ENCODE measurements around the gene TES. TPM values are rescaled to one million over a fixed set of nuclear protein-coding genes. Genes with fewer than 3 reads are reported as not detected.
A peak's percentile ranks its signal among the peaks of the same experiment; 100 is the strongest.

TES gene
- total and polyA plus RNA-seq, 9 of the 15 experiments (the other 6 are each of a cell fraction or from before 2014, with no cell fraction given) = 20.7 to 61.6 (median 53.8) TPM

DNA sequence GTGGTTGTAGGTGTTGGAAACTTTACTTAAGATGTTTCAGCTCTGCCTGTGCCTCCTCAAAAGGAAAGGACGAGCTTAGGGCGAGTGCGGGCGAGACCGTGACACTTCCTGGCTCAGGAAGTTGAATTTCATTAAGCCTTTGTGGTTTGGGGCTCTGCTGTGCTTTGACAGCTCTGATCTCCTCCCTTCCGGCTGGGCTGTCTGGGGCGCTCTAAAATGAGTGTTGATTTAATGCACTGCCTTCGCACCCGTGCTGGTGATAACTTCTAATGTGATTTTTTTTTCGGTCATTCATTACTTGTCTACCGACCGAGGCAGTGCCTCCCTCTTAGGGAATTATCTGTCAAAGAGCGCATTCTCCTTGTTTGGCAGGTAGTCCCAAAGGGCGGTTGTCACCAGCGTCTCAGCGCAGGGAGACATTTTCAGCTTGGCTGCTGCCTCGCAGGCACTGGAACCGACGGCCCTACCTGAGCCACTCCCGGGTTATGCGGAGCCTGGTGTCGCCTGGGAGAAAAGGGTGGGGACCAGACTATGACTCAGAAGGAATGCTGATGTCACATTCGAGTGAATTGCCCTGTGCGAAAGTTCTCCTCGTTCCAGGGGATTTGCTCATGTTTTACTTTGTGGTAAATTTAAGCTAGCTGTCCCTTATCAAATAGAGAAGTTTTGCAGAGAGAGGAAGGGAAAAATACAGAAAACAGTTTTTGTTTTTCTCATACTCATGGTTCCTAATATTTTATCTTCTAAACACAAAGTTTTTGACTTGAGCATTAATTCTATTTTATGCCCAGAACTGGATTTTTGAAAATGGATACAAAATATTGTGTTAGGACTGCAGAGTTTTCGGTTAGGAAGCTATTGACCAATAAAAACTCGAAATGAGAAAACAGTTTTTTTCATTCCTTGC is 920 bp downstream of the TES start (continued):
- TF ChIP-seq LEF1 (IDR thresholded peaks at IDR 0.05) (peak; percentile 44; the same call in 1 of the 2 replicates), SIRT6 (IDR thresholded peaks at IDR 0.05; ENCODE audit: low read depth, low read length) (no peak), ARID1B (IDR thresholded peaks at IDR 0.05) (peak; percentile 74), ESRRB (CRISPR knock-in tag; IDR thresholded peaks at IDR 0.05; ENCODE audit: borderline replicate concordance) (no peak), ZNF143 (CRISPR knock-in tag; IDR thresholded peaks at IDR 0.05) (peak; percentile 56), KDM4B (IDR thresholded peaks at IDR 0.05; ENCODE audit: borderline replicate concordance in 2 of 2, low read depth in 1 of 2) (0 out of 4 replicates have a peak, but pooled peaks of 1 of the 2 experiments have one; percentile 76), TEAD4 (IDR thresholded peaks at IDR 0.05; ENCODE audit: low read length) (peak; percentile 72; the same call in 1 of the 2 replicates), TEAD4 (CRISPR knock-in tag; IDR thresholded peaks at IDR 0.05; ENCODE audit: borderline replicate concordance) (no peak), NCOA4 (IDR thresholded peaks at IDR 0.05; ENCODE audit: partially characterized antibody) (no peak), CBFA2T3 (IDR thresholded peaks at IDR 0.05) (peak; percentile 48; the same call in 1 of the 2 replicates)
- TF ChIP-seq, protein P1, sequence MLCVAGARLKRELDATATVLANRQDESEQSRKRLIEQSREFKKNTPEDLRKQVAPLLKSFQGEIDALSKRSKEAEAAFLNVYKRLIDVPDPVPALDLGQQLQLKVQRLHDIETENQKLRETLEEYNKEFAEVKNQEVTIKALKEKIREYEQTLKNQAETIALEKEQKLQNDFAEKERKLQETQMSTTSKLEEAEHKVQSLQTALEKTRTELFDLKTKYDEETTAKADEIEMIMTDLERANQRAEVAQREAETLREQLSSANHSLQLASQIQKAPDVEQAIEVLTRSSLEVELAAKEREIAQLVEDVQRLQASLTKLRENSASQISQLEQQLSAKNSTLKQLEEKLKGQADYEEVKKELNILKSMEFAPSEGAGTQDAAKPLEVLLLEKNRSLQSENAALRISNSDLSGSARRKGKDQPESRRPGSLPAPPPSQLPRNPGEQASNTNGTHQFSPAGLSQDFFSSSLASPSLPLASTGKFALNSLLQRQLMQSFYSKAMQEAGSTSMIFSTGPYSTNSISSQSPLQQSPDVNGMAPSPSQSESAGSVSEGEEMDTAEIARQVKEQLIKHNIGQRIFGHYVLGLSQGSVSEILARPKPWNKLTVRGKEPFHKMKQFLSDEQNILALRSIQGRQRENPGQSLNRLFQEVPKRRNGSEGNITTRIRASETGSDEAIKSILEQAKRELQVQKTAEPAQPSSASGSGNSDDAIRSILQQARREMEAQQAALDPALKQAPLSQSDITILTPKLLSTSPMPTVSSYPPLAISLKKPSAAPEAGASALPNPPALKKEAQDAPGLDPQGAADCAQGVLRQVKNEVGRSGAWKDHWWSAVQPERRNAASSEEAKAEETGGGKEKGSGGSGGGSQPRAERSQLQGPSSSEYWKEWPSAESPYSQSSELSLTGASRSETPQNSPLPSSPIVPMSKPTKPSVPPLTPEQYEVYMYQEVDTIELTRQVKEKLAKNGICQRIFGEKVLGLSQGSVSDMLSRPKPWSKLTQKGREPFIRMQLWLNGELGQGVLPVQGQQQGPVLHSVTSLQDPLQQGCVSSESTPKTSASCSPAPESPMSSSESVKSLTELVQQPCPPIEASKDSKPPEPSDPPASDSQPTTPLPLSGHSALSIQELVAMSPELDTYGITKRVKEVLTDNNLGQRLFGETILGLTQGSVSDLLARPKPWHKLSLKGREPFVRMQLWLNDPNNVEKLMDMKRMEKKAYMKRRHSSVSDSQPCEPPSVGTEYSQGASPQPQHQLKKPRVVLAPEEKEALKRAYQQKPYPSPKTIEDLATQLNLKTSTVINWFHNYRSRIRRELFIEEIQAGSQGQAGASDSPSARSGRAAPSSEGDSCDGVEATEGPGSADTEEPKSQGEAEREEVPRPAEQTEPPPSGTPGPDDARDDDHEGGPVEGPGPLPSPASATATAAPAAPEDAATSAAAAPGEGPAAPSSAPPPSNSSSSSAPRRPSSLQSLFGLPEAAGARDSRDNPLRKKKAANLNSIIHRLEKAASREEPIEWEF (CRISPR knock-in tag; IDR thresholded peaks at IDR 0.05) = no peak
- TF ChIP-seq, protein P2, sequence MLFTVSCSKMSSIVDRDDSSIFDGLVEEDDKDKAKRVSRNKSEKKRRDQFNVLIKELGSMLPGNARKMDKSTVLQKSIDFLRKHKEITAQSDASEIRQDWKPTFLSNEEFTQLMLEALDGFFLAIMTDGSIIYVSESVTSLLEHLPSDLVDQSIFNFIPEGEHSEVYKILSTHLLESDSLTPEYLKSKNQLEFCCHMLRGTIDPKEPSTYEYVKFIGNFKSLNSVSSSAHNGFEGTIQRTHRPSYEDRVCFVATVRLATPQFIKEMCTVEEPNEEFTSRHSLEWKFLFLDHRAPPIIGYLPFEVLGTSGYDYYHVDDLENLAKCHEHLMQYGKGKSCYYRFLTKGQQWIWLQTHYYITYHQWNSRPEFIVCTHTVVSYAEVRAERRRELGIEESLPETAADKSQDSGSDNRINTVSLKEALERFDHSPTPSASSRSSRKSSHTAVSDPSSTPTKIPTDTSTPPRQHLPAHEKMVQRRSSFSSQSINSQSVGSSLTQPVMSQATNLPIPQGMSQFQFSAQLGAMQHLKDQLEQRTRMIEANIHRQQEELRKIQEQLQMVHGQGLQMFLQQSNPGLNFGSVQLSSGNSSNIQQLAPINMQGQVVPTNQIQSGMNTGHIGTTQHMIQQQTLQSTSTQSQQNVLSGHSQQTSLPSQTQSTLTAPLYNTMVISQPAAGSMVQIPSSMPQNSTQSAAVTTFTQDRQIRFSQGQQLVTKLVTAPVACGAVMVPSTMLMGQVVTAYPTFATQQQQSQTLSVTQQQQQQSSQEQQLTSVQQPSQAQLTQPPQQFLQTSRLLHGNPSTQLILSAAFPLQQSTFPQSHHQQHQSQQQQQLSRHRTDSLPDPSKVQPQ (CRISPR knock-in tag; IDR thresholded peaks at IDR 0.05; ENCODE audit: borderline replicate concordance) = no peak
- TF ChIP-seq, protein P3, sequence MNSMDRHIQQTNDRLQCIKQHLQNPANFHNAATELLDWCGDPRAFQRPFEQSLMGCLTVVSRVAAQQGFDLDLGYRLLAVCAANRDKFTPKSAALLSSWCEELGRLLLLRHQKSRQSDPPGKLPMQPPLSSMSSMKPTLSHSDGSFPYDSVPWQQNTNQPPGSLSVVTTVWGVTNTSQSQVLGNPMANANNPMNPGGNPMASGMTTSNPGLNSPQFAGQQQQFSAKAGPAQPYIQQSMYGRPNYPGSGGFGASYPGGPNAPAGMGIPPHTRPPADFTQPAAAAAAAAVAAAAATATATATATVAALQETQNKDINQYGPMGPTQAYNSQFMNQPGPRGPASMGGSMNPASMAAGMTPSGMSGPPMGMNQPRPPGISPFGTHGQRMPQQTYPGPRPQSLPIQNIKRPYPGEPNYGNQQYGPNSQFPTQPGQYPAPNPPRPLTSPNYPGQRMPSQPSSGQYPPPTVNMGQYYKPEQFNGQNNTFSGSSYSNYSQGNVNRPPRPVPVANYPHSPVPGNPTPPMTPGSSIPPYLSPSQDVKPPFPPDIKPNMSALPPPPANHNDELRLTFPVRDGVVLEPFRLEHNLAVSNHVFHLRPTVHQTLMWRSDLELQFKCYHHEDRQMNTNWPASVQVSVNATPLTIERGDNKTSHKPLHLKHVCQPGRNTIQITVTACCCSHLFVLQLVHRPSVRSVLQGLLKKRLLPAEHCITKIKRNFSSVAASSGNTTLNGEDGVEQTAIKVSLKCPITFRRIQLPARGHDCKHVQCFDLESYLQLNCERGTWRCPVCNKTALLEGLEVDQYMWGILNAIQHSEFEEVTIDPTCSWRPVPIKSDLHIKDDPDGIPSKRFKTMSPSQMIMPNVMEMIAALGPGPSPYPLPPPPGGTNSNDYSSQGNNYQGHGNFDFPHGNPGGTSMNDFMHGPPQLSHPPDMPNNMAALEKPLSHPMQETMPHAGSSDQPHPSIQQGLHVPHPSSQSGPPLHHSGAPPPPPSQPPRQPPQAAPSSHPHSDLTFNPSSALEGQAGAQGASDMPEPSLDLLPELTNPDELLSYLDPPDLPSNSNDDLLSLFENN (IDR thresholded peaks at IDR 0.05; ENCODE audit: low read depth in 2 of 2, low read length in 2 of 2) = no peak; a peak in 1 of 4 replicates
- TF ChIP-seq, protein P4, sequence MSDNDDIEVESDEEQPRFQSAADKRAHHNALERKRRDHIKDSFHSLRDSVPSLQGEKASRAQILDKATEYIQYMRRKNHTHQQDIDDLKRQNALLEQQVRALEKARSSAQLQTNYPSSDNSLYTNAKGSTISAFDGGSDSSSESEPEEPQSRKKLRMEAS (CRISPR knock-in tag; IDR thresholded peaks at IDR 0.05) = peak; percentile 49; the same call in 1 of the 2 replicates

All from K562 (cell line).